K562 (cell line): ENCODE measurements around the gene SLC16A10. TPM values are rescaled to one million over a fixed set of nuclear protein-coding genes. Genes with fewer than 3 reads are reported as not detected.
"Not testable (repeated sequence)": the region's sequence is repeated elsewhere in the genome, so short reads cannot be mapped to it uniquely, and the experiment has no call there.

Source experiments
- ATAC-seq: fragments of 200-7000 bp; cut with Tn5 transposase; 3 replicates; pipeline ENCODE4 v1.9.1; 2020; ENCODE audit warnings: moderate library complexity
- BruUV-seq: library from RNA; stranded (reverse); fragments of 400-500 nt; replicated peaks from 2 replicates; lab custom pipeline; 2021; lab: Mats Ljungman, UMichigan
- CTCF ChIA-PET: fragments of 300-600 bp; formaldehyde crosslinking; extraction: SDS; loops from one replicate; lab custom pipeline; 2021; ENCODE audit warnings: low intra/inter-chr PET ratio; lab: Yijun Ruan, JAX
- POLR2A ChIA-PET: fragments of 300-600, 350-650 bp; sonication (Branson Sonifier 250); formaldehyde crosslinking; extraction: SDS; loops from one replicate; lab custom pipeline; 2021; ENCODE audit warnings: antibody characterized with exemption, inconsistent platforms; lab: Yijun Ruan, JAX
- DNase-seq, 4 experiments: peaks; one replicate each; pipeline versions ENCODE4 v3.0.0 to v3.0.0-alpha.2; 2011 to 2018; ENCODE audit warnings: low spot score in 3 of 4, mixed read lengths in 3 of 4; ENCODE audit errors: extremely low read depth in 1 of 4
- FAIRE-seq: peaks from 2 replicates; lab custom pipeline; 2011; peaks lifted over from hg19 to GRCh38; lab: Jason Lieb, UNC
- H2AFZ ChIP-seq: 2 replicates; pipeline ENCODE4 v1.6.0; 2011; ENCODE audit warnings: low read depth, low read length, control low read depth, inconsistent platforms
- H3K27ac ChIP-seq: fragments of 200-600 bp; 3 replicates; pipeline ENCODE4 v1.8.0; 2011; ENCODE audit warnings: low read depth, mild to moderate bottlenecking, control low read depth, inconsistent platforms, low read length, moderate library complexity, mixed read lengths; ENCODE audit errors: extremely low read depth
- H3K27me3 ChIP-seq, 2 experiments: fragments of 300-600 bp in 1 of 2; 2 replicates in 1 of 2; 3 replicates in 1 of 2; pipeline versions ENCODE4 v1.6.0 to v1.8.0; 2011; ENCODE audit warnings: inconsistent platforms in 2 of 2, low read length in 2 of 2, mild to moderate bottlenecking in 1 of 2, mixed read lengths in 1 of 2, moderate library complexity in 1 of 2; ENCODE audit not compliant: control insufficient read depth in 2 of 2, insufficient read depth in 2 of 2
- H3K36me3 ChIP-seq: fragments of 300-600 bp; 3 replicates; pipeline ENCODE4 v1.8.0; 2011; ENCODE audit warnings: mild to moderate bottlenecking, low read length, inconsistent platforms; ENCODE audit not compliant: control insufficient read depth, insufficient read depth
- H3K4me1 ChIP-seq, 2 experiments: fragments of 200-600 bp in 1 of 2; replicated peaks in 1 of 2; 2 replicates in 1 of 2; 3 replicates in 1 of 2; pipeline versions ENCODE4 v1.5.1 to v1.8.0; 2011; ENCODE audit warnings: inconsistent platforms in 2 of 2, low read length in 2 of 2, mild to moderate bottlenecking in 1 of 2, mixed read lengths in 1 of 2, moderate library complexity in 1 of 2; ENCODE audit not compliant: control insufficient read depth in 2 of 2, insufficient read depth in 2 of 2
- H3K4me2 ChIP-seq: 2 replicates; pipeline ENCODE4 v1.6.1; 2011; ENCODE audit warnings: low read length, control low read depth, inconsistent platforms, mixed read lengths; ENCODE audit not compliant: insufficient read depth
- H3K4me3 ChIP-seq: fragments of 200-600 bp; sonication (generic), shearing (Covaris generic); 2 replicates; pipeline ENCODE4 v1.5.1; 2016; ENCODE audit warnings: control low read depth, inconsistent platforms
- H3K79me2 ChIP-seq: fragments of 200-600 bp; 3 replicates; pipeline ENCODE4 v1.8.0; 2011; ENCODE audit warnings: low read length, inconsistent platforms; ENCODE audit not compliant: control insufficient read depth, insufficient read depth
- H3K9ac ChIP-seq, 2 experiments: 2 replicates each; pipeline versions ENCODE4 v1.6.0 to v1.6.1; 2011; ENCODE audit warnings: low read depth in 2 of 2, low read length in 2 of 2, control low read depth in 1 of 2, inconsistent platforms in 1 of 2, mild to moderate bottlenecking in 1 of 2, mixed read lengths in 1 of 2; ENCODE audit not compliant: insufficient read depth in 1 of 2
- H3K9me1 ChIP-seq: one replicate; pipeline ENCODE4 v1.6.0; 2011; ENCODE audit warnings: inconsistent platforms, mild to moderate bottlenecking, low read length, moderate library complexity; ENCODE audit not compliant: control insufficient read depth, insufficient read depth
- H3K9me3 ChIP-seq: replicated peaks from 2 replicates; pipeline ENCODE4 v1.5.1; 2011; ENCODE audit warnings: low read depth, low read length, inconsistent platforms; ENCODE audit not compliant: control insufficient read depth, insufficient read depth
- H4K20me1 ChIP-seq: replicated peaks from 2 replicates; pipeline ENCODE4 v1.6.1; 2011; ENCODE audit warnings: low read length, inconsistent platforms, mixed read lengths; ENCODE audit not compliant: control insufficient read depth, insufficient read depth
- GATA2 ChIP-seq: sonication (generic); formaldehyde crosslinking; IDR thresholded peaks from 2 replicates; pipeline ENCODE4 v1.4.0; 2020; ENCODE audit warnings: mild to moderate bottlenecking, missing genetic modification reagents
- SMAD1 ChIP-seq: fragments of 150-350 bp; IDR thresholded peaks from 2 replicates; pipeline ENCODE4 v1.6.1; 2014; ENCODE audit warnings: low read length, low read depth; ENCODE audit not compliant: partially characterized antibody
- TRIM24 ChIP-seq, 2 experiments: fragments of 450-650 bp; IDR thresholded peaks; 2 replicates each; pipeline ENCODE4 v1.6.1; 2016
- ZNF561 ChIP-seq: fragments of 450-650 bp; formaldehyde crosslinking; conservative IDR thresholded peaks from 2 replicates; pipeline ENCODE4 v1.4.0; 2020; ENCODE audit warnings: mild to moderate bottlenecking, moderate library complexity
- WGBS: fragments of 100-300 bp; shearing (Covaris generic); methylation state at CpG from one replicate; pipeline ENCODE4 v1.1.6; 2016; ENCODE audit warnings: low coverage, mixed read lengths; ENCODE audit not compliant: insufficient coverage; ENCODE audit errors: missing lambda C conversion rate; 5-methylcytosine and 5-hydroxymethylcytosine counted together
- in situ Hi-C: fragments of 300-500 bp; cut with MboI; formaldehyde crosslinking; loops from 4 replicates; pipeline ENCODE4 v1.15.0; 2018; ENCODE audit warnings: inconsistent platforms, mixed read lengths
- intact Hi-C: fragments of 100-400 bp; cut with micrococcal nuclease; formaldehyde crosslinking; loops from 2 replicates; pipeline ENCODE4 v1.14.2; 2022
- polyA plus RNA-seq, 8 experiments: library from polyadenylated mRNA; depleted of rRNA in 4 of 8; stranded (reverse) in 5 of 8; unstranded in 3 of 8; fragments of >200 nt; fragmentation: Nextera tagmentation in 2 of 8; fragmentation: Illumina TruSeq in 1 of 8; extraction: Ambion mirVana in 2 of 8; extraction: Trizol in 1 of 8; gene quantifications; 2 replicates each; pipeline versions ENCODE4 v1.2.1 to v1.2.3, GENCODE V29; 2011 to 2014; ENCODE audit warnings: inconsistent platforms in 1 of 8, missing spikeins in 1 of 8
- total RNA-seq, 7 experiments: library from RNA; depleted of rRNA in 6 of 7; stranded (reverse); fragments of >200 nt in 6 of 7; fragmentation: Illumina TruSeq in 2 of 7; extraction: Trizol in 2 of 7; gene quantifications; 2 replicates each; pipeline versions ENCODE4 v1.2.1 to v1.2.3, GENCODE V29; 2011 to 2021; ENCODE audit warnings: low replicate concordance in 1 of 7

The SLC16A10 gene
- total and polyA plus RNA-seq, 9 of the 15 experiments (the other 6 are each of a cell fraction or from before 2014, with no cell fraction given), result 0.02 to 0.54 (median 0.24) TPM; not detected in 4

DNA sequence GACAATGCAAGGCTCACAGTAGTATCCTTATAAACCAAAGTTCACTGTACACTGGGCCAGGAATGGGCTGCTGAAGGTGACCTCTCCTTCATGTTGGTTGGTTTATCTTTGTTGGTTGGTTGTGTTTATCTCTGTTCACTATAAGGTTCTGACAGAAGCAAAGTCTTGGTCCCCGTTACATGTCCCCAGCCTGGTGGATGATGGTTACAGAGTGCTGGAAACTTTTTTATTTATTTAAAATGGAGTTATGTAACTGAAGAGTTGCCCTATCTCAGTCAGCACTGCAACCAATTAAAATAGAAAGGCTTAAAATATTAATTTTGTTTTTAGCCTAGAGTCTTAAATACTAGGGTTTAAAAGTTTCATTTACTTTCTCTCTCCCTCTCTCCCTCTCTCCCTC, 100.6 kb downstream of the SLC16A10 start:
- no peaks in the 10 kb centered on the region for H3K4me1 ChIP-seq
- intact Hi-C loops, result no loop called here
- TF ChIP-seq TRIM24 (IDR thresholded peaks at IDR 0.05), result no peak
- TF ChIP-seq GATA2, result no peak
- no peak for TF ChIP-seq ZNF561 (CRISPR knock-in tag)
- no peak for TF ChIP-seq SMAD1
- 0% methylated on average over 1 of the region's 1 CpG for WGBS
- no peaks in the 10 kb centered on the region for H3K79me2 ChIP-seq
- H3K36me3 ChIP-seq, result no peaks in the 10 kb centered on the region
- no peak overlapping the region for H3K27ac ChIP-seq
- no peak overlapping the region for H2AFZ ChIP-seq
- no peaks in the 10 kb centered on the region for H3K9me3 ChIP-seq
- no peak for DNase-seq
- BruUV-seq, result no TSS peak
- CTCF ChIA-PET, result no interaction called here
- H3K9me1 ChIP-seq, result no peaks in the 10 kb centered on the region
- no peak for ATAC-seq
- no peak overlapping the region for H3K4me3 ChIP-seq
- no peaks in the 10 kb centered on the region for H4K20me1 ChIP-seq
- POLR2A ChIA-PET, result no interaction called here
- in situ Hi-C loops, result no loop called here
- peak; percentile 46 for FAIRE-seq
- H3K27me3 ChIP-seq, result peaks cover 4 to 9% of the 10 kb centered on the region in 2 experiments; a peak in 3 of 5 replicates
- H3K9ac ChIP-seq, result no peak overlapping the region
- H3K4me2 ChIP-seq, result no peak overlapping the region

DNA sequence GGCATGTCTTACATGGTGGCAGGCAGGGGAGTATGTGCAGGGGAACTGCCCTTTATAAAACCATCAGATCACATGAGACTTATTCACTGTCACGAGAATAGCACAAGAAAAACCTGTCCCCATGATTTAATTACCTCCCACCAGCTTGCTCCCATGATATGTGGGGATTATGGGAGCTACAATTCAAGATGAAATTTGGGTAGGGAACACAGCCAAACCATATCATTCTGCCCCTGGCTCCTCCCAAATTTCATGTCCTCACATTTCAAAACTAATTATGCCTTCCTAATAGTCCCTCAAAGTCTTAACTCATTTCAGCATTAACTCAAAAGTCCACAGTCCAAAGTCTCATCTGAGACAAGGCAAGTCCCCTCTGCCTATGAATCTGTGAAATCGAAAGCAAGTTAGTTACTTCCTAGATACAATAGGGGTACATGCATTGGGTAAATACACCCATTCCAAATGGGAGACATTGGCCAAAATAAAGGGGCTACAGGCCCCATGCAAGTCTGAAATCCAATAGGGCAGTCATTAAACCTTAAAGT, 102.4 kb downstream of the SLC16A10 start:
- ATAC-seq, H3K9me1 ChIP-seq, FAIRE-seq, H2AFZ ChIP-seq, H3K9me3 ChIP-seq, intact Hi-C loops, H3K79me2 ChIP-seq, in situ Hi-C loops, DNase-seq, BruUV-seq, H3K9ac ChIP-seq, H4K20me1 ChIP-seq, H3K27me3 ChIP-seq, H3K4me3 ChIP-seq, POLR2A ChIA-PET, H3K36me3 ChIP-seq, H3K27ac ChIP-seq, H3K4me2 ChIP-seq, H3K4me1 ChIP-seq: not testable (repeated sequence)
- WGBS, result 0% methylated on average over 2 of the region's 2 CpGs
- CTCF ChIA-PET, result interaction anchor here (0.6 kb wide), 1 partner anchor 1927 kb away, joined by 3 read pairs; no protein-coding TSS in a partner anchor
